IMR-90 (cell line): ENCODE data around the gene DPEP1. TPM values are rescaled to one million over a fixed set of nuclear protein-coding genes. Genes with fewer than 3 reads are reported as not detected.

ENCODE experiments used
- ATAC-seq: fragments of 200-7000 bp; cut with Tn5 transposase; 2 replicates; pipeline ENCODE4 v1.9.1; 2020; ENCODE audit warnings: low read depth, mild to moderate bottlenecking, moderate library complexity
- BruUV-seq: library from RNA; stranded (reverse); fragments of 400-500 nt; replicated peaks from 2 replicates; lab custom pipeline; 2021; lab: Mats Ljungman, UMichigan
- CTCF ChIA-PET: fragments of 300-600 bp; formaldehyde crosslinking; extraction: SDS; loops from one replicate; lab custom pipeline; 2021; ENCODE audit warnings: antibody characterized with exemption; lab: Yijun Ruan, JAX
- POLR2A ChIA-PET: fragments of 300-600 bp; sonication (Branson Sonifier 250); formaldehyde crosslinking; loops from one replicate; lab custom pipeline; 2022; ENCODE audit warnings: antibody characterized with exemption; ENCODE audit not compliant: unreplicated experiment; lab: Charles Lee
- DNase-seq: peaks from one replicate; pipeline ENCODE4 v3.0.0; 2013
- H2AFZ ChIP-seq: replicated peaks from 2 replicates; pipeline ENCODE3; 2013; ENCODE audit warnings: low read length, mild to moderate bottlenecking; ENCODE audit not compliant: poor library complexity
- H2AK5ac ChIP-seq: 2 replicates; pipeline ENCODE4 v1.6.1; 2013; ENCODE audit warnings: low read depth, low read length, inconsistent platforms
- H2AK9ac ChIP-seq: replicated peaks from 2 replicates; pipeline ENCODE3; 2013; ENCODE audit warnings: mild to moderate bottlenecking, low read depth, low read length, moderate library complexity; ENCODE audit not compliant: poor library complexity
- H2BK120ac ChIP-seq: 2 replicates; pipeline ENCODE4 v1.6.1; 2013; ENCODE audit warnings: low read depth, low read length, inconsistent platforms
- H2BK15ac ChIP-seq: 3 replicates; pipeline ENCODE4 v1.6.1; 2013; ENCODE audit warnings: low read depth, low read length, inconsistent platforms
- H2BK20ac ChIP-seq: 2 replicates; pipeline ENCODE4 v1.6.1; 2013; ENCODE audit warnings: low read depth, mild to moderate bottlenecking, inconsistent platforms, low read length, moderate library complexity
- H2BK5ac ChIP-seq: 2 replicates; pipeline ENCODE4 v1.6.1; 2013; ENCODE audit warnings: mild to moderate bottlenecking, low read depth, low read length, inconsistent platforms; ENCODE audit not compliant: poor library complexity, severe bottlenecking
- H3K14ac ChIP-seq: replicated peaks from 2 replicates; pipeline ENCODE4 v1.6.1; 2013; ENCODE audit warnings: low read depth, low read length, inconsistent platforms
- H3K18ac ChIP-seq: 2 replicates; pipeline ENCODE4 v1.6.1; 2013; ENCODE audit warnings: low read depth, low read length, control low read depth
- H3K23ac ChIP-seq: 2 replicates; pipeline ENCODE4 v1.6.1; 2013; ENCODE audit warnings: low read depth, low read length, inconsistent platforms
- H3K27ac ChIP-seq: 2 replicates; pipeline ENCODE4 v1.5.1; 2013; ENCODE audit warnings: mild to moderate bottlenecking, control low read depth, low read length; ENCODE audit not compliant: insufficient read depth
- H3K27me3 ChIP-seq: 2 replicates; pipeline ENCODE4 v1.6.1; 2013; ENCODE audit warnings: low read length; ENCODE audit not compliant: control insufficient read depth, insufficient read depth
- H3K36me3 ChIP-seq: 2 replicates; pipeline ENCODE4 v1.6.1; 2013; ENCODE audit warnings: low read length, mixed read lengths; ENCODE audit not compliant: control insufficient read depth, insufficient read depth
- H3K4ac ChIP-seq: 2 replicates; pipeline ENCODE4 v1.6.1; 2013; ENCODE audit warnings: low read depth, low read length, inconsistent platforms
- H3K4me1 ChIP-seq: 2 replicates; pipeline ENCODE4 v1.6.1; 2013; ENCODE audit warnings: low read length, mixed read lengths; ENCODE audit not compliant: control insufficient read depth, insufficient read depth
- H3K4me2 ChIP-seq: 2 replicates; pipeline ENCODE4 v1.6.1; 2013; ENCODE audit warnings: low read depth, mild to moderate bottlenecking, control low read depth, low read length, moderate library complexity
- H3K4me3 ChIP-seq: 2 replicates; pipeline ENCODE4 v1.5.1; 2013; ENCODE audit warnings: low read depth, mild to moderate bottlenecking, control low read depth, low read length, moderate library complexity; ENCODE audit not compliant: insufficient read depth
- H3K56ac ChIP-seq: 2 replicates; pipeline ENCODE4 v1.6.1; 2013; ENCODE audit warnings: low read length, inconsistent platforms; ENCODE audit not compliant: insufficient read depth; ENCODE audit errors: extremely low read depth
- H3K79me1 ChIP-seq, 2 experiments: 2 replicates each; pipeline ENCODE4 v1.6.1; 2013; ENCODE audit warnings: low read length in 2 of 2, inconsistent platforms in 1 of 2, low read depth in 1 of 2
- H3K9ac ChIP-seq: 2 replicates; pipeline ENCODE4 v1.6.1; 2013; ENCODE audit warnings: low read depth, low read length, control low read depth
- H3K9me1 ChIP-seq: 2 replicates; pipeline ENCODE4 v1.6.1; 2013; ENCODE audit warnings: low read length, inconsistent platforms; ENCODE audit not compliant: insufficient read depth
- H3K9me3 ChIP-seq: 2 replicates; pipeline ENCODE4 v1.6.1; 2013; ENCODE audit warnings: low read length; ENCODE audit not compliant: control insufficient read depth, insufficient read depth
- H4K20me1 ChIP-seq: 2 replicates; pipeline ENCODE4 v1.6.1; 2013; ENCODE audit warnings: low read length, inconsistent platforms; ENCODE audit not compliant: insufficient read depth
- H4K5ac ChIP-seq: 2 replicates; pipeline ENCODE4 v1.6.1; 2013; ENCODE audit warnings: mild to moderate bottlenecking, low read depth, low read length, control low read depth
- H4K8ac ChIP-seq, 2 experiments: 2 replicates each; pipeline ENCODE4 v1.6.1; 2013; ENCODE audit warnings: low read depth in 2 of 2, low read length in 2 of 2, control low read depth in 1 of 2, inconsistent platforms in 1 of 2
- H4K91ac ChIP-seq: 2 replicates; pipeline ENCODE4 v1.6.1; 2013; ENCODE audit warnings: low read depth, low read length, inconsistent platforms; ENCODE audit not compliant: insufficient read depth
- CEBPB ChIP-seq: IDR thresholded peaks from 2 replicates; pipeline ENCODE4 v1.6.1; 2012; ENCODE audit warnings: low read depth, low read length, improper control_type of control experiment
- CHD1 ChIP-seq: IDR thresholded peaks from 2 replicates; pipeline ENCODE4 v1.6.1; 2012; ENCODE audit warnings: low read depth, low read length, improper control_type of control experiment
- FOS ChIP-seq: fragments of 150-350 bp; IDR thresholded peaks from 2 replicates; pipeline ENCODE4 v1.6.1; 2016; ENCODE audit warnings: low read depth, low read length
- MXI1 ChIP-seq: IDR thresholded peaks from 2 replicates; pipeline ENCODE4 v1.6.1; 2012; ENCODE audit warnings: low read depth, mild to moderate bottlenecking, low read length, moderate library complexity, borderline replicate concordance
- NFE2L2 ChIP-seq: fragments of 150-350 bp; IDR thresholded peaks from 2 replicates; pipeline ENCODE4 v1.6.1; 2016; ENCODE audit warnings: low read depth, mild to moderate bottlenecking, low read length
- POLR2A ChIP-seq: IDR thresholded peaks from 2 replicates; pipeline ENCODE4 v1.6.1; 2012; ENCODE audit warnings: mild to moderate bottlenecking, low read depth, low read length
- RAD21 ChIP-seq: IDR thresholded peaks from 2 replicates; pipeline ENCODE4 v1.6.1; 2012; ENCODE audit warnings: low read length, improper control_type of control experiment
- RFX5 ChIP-seq: IDR thresholded peaks from 2 replicates; pipeline ENCODE4 v1.8.0; 2012; ENCODE audit warnings: low read depth, mild to moderate bottlenecking, low read length, moderate library complexity
- SMC3 ChIP-seq: fragments of 150-350 bp; IDR thresholded peaks from 2 replicates; pipeline ENCODE4 v1.6.1; 2016; ENCODE audit warnings: low read depth, mild to moderate bottlenecking, antibody characterized with exemption, low read length, moderate library complexity
- WGBS, 2 experiments: methylation state at CpG; one replicate each; pipeline versions ENCODE4 v1.1.5 to v1.1.7; 2013; ENCODE audit warnings: missing lambda C conversion rate in 2 of 2; ENCODE audit not compliant: insufficient read length in 1 of 2; ENCODE audit errors: extremely low coverage in 2 of 2; 5-methylcytosine and 5-hydroxymethylcytosine counted together
- dilution Hi-C: fragments of 300-500 bp; cut with HindIII; formaldehyde crosslinking; loops from one replicate; pipeline ENCODE4 v1.14.3; 2018; ENCODE audit warnings: low sequenced_read_pairs; ENCODE audit not compliant: unreplicated experiment
- in situ Hi-C: fragments of 300-500 bp; cut with MboI; formaldehyde crosslinking; loops from 3 replicates; pipeline ENCODE4 v1.14.3; 2019; ENCODE audit warnings: low sequenced_read_pairs, inconsistent platforms, mixed read lengths
- intact Hi-C: fragments of 100-400 bp; cut with micrococcal nuclease; formaldehyde crosslinking; loops from 2 replicates; pipeline ENCODE4 v1.10.0; 2022
- polyA plus RNA-seq, 3 experiments: library from polyadenylated mRNA; depleted of rRNA; stranded (reverse); fragments of >200 nt; gene quantifications; 2 replicates each; pipeline ENCODE4 v1.2.3, GENCODE V29; 2012; ENCODE audit warnings: low replicate concordance in 1 of 3
- total RNA-seq: library from RNA; depleted of rRNA; stranded (reverse); fragments of >200 nt; gene quantifications from 2 replicates; pipeline ENCODE4 v1.2.3, GENCODE V29; 2012
- TF ChIP-seq, protein P1 (sequence below): fragments of 150-350 bp; IDR thresholded peaks from 2 replicates; pipeline ENCODE4 v1.6.1; 2017; ENCODE audit warnings: mild to moderate bottlenecking, antibody characterized with exemption, low read length, low read depth
- TF ChIP-seq, protein P2 (sequence below): fragments of 150-350 bp; IDR thresholded peaks from 2 replicates; pipeline ENCODE4 v1.6.1; 2016; ENCODE audit warnings: low read depth, mild to moderate bottlenecking, low read length, moderate library complexity, borderline replicate concordance
- TF ChIP-seq, protein P3 (sequence below): conservative IDR thresholded peaks from 2 replicates; pipeline ENCODE4 v1.5.1; 2012; ENCODE audit warnings: mild to moderate bottlenecking, low read depth, low read length, improper control_type of control experiment

DPEP1 gene
- total and polyA plus RNA-seq, 2 of the 4 experiments (the other 2 are of a cell fraction), result not detected

DNA sequence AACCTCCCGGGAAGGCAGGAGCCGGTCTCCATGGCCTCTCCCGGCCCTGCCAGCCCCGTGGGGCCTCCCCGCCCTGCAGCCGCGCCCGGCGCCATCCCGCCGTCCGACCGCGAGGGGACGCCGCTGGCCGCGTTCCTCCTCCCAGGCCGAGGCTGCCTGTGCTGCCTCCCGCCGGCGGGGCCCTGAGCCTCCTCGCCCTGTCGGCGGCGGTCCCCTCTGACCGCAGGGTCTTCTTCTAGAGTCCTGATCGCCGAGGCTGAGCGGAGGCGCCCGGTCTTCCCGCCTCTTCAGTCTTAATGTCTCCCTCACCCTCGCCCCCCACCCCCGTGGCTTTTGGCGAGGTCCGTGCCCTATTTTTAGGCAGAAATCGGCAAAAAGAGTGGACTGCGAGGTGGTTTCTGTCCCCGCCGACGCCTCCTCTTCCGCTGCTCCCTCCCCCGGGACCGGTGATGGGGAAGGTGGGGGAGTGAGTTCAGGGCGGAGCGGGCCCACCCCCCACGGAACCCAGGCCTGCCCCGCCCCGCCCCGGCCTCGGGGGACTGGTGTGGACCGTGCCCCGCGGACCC, 38.7 kb upstream of the DPEP1 start:
- in situ Hi-C loops, result loop anchor here (5.0 kb wide), 1 partner anchor 68 kb away; no protein-coding TSS in a partner anchor
- POLR2A ChIA-PET, result interaction anchor here (0.5 kb wide), 1 partner anchor 89 kb away, joined by 3 read pairs; no protein-coding TSS in a partner anchor
- peak overlapping the region; percentile 91 for H2AK9ac ChIP-seq
- no peak overlapping the region for H3K18ac ChIP-seq
- peak overlapping the region; percentile 16 to 82; a peak in 2 of 4 replicates for H4K8ac ChIP-seq
- peaks cover 15% of the 10 kb centered on the region for H3K4me1 ChIP-seq
- peaks cover 4% of the 10 kb centered on the region; the same call in 1 of the 2 replicates for H3K27me3 ChIP-seq
- peak overlapping the region; percentile 84 for H3K4ac ChIP-seq
- intact Hi-C loops, result loop anchor here (1.0 kb wide), 2 partner anchors 67 to 93 kb away; no protein-coding TSS in a partner anchor
- H3K36me3 ChIP-seq, result peaks cover 3% of the 10 kb centered on the region; the same call in 1 of the 2 replicates
- ATAC-seq, result peak; percentile 88
- no peaks in the 10 kb centered on the region for H3K9me3 ChIP-seq
- H3K9me1 ChIP-seq, result peaks cover 5% of the 10 kb centered on the region; the same call in 1 of the 2 replicates
- 0 out of 2 replicates have a peak overlapping the region, but pooled peaks have one; percentile 15 for H2AK5ac ChIP-seq
- H3K27ac ChIP-seq, result no peak overlapping the region; the same call in 1 of the 2 replicates
- no peak overlapping the region for H2BK15ac ChIP-seq
- peak overlapping the region; percentile 84; the same call in 1 of the 2 replicates for H2BK120ac ChIP-seq
- H2BK5ac ChIP-seq, result peak overlapping the region; percentile 3
- peak overlapping the region; percentile 24; the same call in 1 of the 2 replicates for H3K9ac ChIP-seq
- H3K4me2 ChIP-seq, result peak overlapping the region; percentile 82
- H4K5ac ChIP-seq, result peak overlapping the region; percentile 90
- 12% methylated on average over 29 of the region's 55 CpGs; no CpG with 5 or more reads in 1 of the 2 experiments for WGBS, 2 experiments
- TF ChIP-seq FOS, result no peak
- no peak for TF ChIP-seq CHD1
- TF ChIP-seq MXI1, result 0 out of 2 replicates have a peak, but pooled peaks have one; percentile 3
- TF ChIP-seq CEBPB, result no peak
- TF ChIP-seq, protein P1, sequence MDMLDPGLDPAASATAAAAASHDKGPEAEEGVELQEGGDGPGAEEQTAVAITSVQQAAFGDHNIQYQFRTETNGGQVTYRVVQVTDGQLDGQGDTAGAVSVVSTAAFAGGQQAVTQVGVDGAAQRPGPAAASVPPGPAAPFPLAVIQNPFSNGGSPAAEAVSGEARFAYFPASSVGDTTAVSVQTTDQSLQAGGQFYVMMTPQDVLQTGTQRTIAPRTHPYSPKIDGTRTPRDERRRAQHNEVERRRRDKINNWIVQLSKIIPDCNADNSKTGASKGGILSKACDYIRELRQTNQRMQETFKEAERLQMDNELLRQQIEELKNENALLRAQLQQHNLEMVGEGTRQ, result no peak
- TF ChIP-seq NFE2L2, result no peak
- no peak for TF ChIP-seq RFX5
- TF ChIP-seq RAD21, result peak; percentile 94
- TF ChIP-seq, protein P2, sequence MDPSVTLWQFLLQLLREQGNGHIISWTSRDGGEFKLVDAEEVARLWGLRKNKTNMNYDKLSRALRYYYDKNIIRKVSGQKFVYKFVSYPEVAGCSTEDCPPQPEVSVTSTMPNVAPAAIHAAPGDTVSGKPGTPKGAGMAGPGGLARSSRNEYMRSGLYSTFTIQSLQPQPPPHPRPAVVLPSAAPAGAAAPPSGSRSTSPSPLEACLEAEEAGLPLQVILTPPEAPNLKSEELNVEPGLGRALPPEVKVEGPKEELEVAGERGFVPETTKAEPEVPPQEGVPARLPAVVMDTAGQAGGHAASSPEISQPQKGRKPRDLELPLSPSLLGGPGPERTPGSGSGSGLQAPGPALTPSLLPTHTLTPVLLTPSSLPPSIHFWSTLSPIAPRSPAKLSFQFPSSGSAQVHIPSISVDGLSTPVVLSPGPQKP, result no peak
- TF ChIP-seq, protein P3, sequence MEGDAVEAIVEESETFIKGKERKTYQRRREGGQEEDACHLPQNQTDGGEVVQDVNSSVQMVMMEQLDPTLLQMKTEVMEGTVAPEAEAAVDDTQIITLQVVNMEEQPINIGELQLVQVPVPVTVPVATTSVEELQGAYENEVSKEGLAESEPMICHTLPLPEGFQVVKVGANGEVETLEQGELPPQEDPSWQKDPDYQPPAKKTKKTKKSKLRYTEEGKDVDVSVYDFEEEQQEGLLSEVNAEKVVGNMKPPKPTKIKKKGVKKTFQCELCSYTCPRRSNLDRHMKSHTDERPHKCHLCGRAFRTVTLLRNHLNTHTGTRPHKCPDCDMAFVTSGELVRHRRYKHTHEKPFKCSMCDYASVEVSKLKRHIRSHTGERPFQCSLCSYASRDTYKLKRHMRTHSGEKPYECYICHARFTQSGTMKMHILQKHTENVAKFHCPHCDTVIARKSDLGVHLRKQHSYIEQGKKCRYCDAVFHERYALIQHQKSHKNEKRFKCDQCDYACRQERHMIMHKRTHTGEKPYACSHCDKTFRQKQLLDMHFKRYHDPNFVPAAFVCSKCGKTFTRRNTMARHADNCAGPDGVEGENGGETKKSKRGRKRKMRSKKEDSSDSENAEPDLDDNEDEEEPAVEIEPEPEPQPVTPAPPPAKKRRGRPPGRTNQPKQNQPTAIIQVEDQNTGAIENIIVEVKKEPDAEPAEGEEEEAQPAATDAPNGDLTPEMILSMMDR, result peak; percentile 96
- TF ChIP-seq POLR2A, result 0 out of 2 replicates have a peak, but pooled peaks have one; percentile 15
- TF ChIP-seq SMC3, result peak; percentile 84
- H3K56ac ChIP-seq, result no peak overlapping the region; the same call in 1 of the 2 replicates
- dilution Hi-C loops, result no loop called here
- H3K4me3 ChIP-seq, result peak overlapping the region; percentile 28; the same call in 1 of the 2 replicates
- no TSS peak for BruUV-seq
- H4K91ac ChIP-seq, result peak overlapping the region; percentile 79
- no peaks in the 10 kb centered on the region; a peak in 1 of 4 replicates for H3K79me1 ChIP-seq
- no peaks in the 10 kb centered on the region for H4K20me1 ChIP-seq
- CTCF ChIA-PET, result no interaction called here
- peak overlapping the region; percentile 93 for H2AFZ ChIP-seq
- peak overlapping the region; percentile 34; the same call in 1 of the 2 replicates for H2BK20ac ChIP-seq
- H3K23ac ChIP-seq, result no peak overlapping the region
- H3K14ac ChIP-seq, result no peak overlapping the region; the same call in 1 of the 2 replicates
- peak; percentile 61 for DNase-seq
